Lower leg skin (tissue), 4 donors: ENCODE data around the gene TBC1D3H. TPM values are rescaled to one million over a fixed set of nuclear protein-coding genes. Genes with fewer than 3 reads are reported as not detected.
"Not testable (repeated sequence)": the region's sequence is repeated elsewhere in the genome, so short reads cannot be mapped to it uniquely, and the experiment has no call there.

Experiments used
- DNase-seq, 2 donors: peaks; one replicate each; pipeline ENCODE4 v3.0.0-alpha.2; 2019; ENCODE audit warnings: low spot score in 2 of 2
- H3K4me3 ChIP-seq: fragments of 200-600 bp; sonication (generic); 2 replicates; pipeline ENCODE4 v1.5.1; 2017; ENCODE audit warnings: mild to moderate bottlenecking, low read depth; ENCODE audit not compliant: poor library complexity, severe bottlenecking
- WGBS, 2 donors: methylation state at CpG; one replicate each; pipeline ENCODE4 v1.1.5; 2018; 5-methylcytosine and 5-hydroxymethylcytosine counted together
- intact Hi-C: fragments of 100-400 bp; cut with DNase I; formaldehyde crosslinking; loops from one replicate; pipeline ENCODE4 v1.15.0; 2023; ENCODE audit warnings: low total_unique reads
- total RNA-seq, 4 donors: library from RNA; depleted of rRNA; stranded (reverse); fragments of >200 nt; gene quantifications; one replicate each; pipeline ENCODE4 v1.1.0, GENCODE V29; 2016

TBC1D3H gene
- total RNA-seq: not detected

- H3K4me3 ChIP-seq, intact Hi-C loops: not testable (repeated sequence)
- peak in 1 of 2 donors; percentile 80 for DNase-seq
- 66 to 77% methylated on average over 14 to 15 of the region's 19 CpGs for WGBS, 2 donors
Measured at GRCh38 chr17:36388385-36389245, at the start of gene TBC1D3H. TBC1D3H (minus strand) TSS chr17:36388435; CDS start chr17:36386895, 1,540 bp downstream.

DNA sequence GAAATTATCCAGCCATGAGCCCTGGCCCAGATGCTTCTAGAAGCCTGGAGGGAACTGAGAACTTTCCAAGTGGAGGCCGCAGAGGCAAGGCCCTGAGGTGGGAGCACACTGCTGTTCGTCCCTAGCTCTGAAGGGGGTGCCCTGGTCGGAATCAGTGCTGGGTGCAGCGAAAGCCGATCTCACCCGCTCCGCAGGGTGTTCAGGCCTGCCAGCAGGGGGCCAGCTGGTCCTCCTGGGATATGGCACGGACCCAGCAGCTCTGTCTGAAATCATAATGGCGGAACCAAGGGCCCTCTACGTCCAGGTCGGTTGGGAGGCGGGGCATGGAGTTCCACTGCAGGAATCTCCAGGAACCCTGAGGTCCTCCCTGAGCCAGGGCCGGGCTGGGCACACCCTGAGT, 40.7 kb upstream of the TBC1D3H start:
- H3K4me3 ChIP-seq, DNase-seq, intact Hi-C loops: not testable (repeated sequence)
- no CpG with 5 or more reads among the region's 13 CpGs for WGBS, 2 donors

- 100% methylated on average over 1 of the region's 2 CpGs; no CpG with 5 or more reads in 1 of the 2 donors for WGBS, 2 donors
- H3K4me3 ChIP-seq, DNase-seq, intact Hi-C loops: not testable (repeated sequence)
Measured at GRCh38 chr17:36415180-36415941, 27.1 kb upstream of the TBC1D3H start.

GRCh38 chr17:36390943-36391645, 2.9 kb upstream of the TBC1D3H start:
- intact Hi-C loops, H3K4me3 ChIP-seq, DNase-seq: not testable (repeated sequence)
- 75% methylated on average over 1 of the region's 9 CpGs; no CpG with 5 or more reads in 1 of the 2 donors for WGBS, 2 donors

- H3K4me3 ChIP-seq, DNase-seq, intact Hi-C loops: not testable (repeated sequence)
- no CpG with 5 or more reads among the region's 7 CpGs for WGBS, 2 donors
Measured at GRCh38 chr17:36375938-36376337, 12.3 kb downstream of the TBC1D3H start.

GRCh38 chr17:36362496-36362895, 25.7 kb downstream of the TBC1D3H start:
- 78 to 95% methylated on average over 2 to 3 of the region's 6 CpGs for WGBS, 2 donors
- H3K4me3 ChIP-seq, intact Hi-C loops, DNase-seq: not testable (repeated sequence)

Other genes starting within 250 kb of the TBC1D3H start
- gene TBC1D3B, start 211.8 kb downstream of the TBC1D3H start, total RNA-seq: 1 to 10 TPM in 3 of 4 donors, under 1 TPM in 1; 0.76 to 9.4 (median 5.8) TPM
- not detected for gene CCL3L1, start 191.7 kb downstream of the TBC1D3H start, total RNA-seq
- gene CCL4L2, start 177.4 kb downstream of the TBC1D3H start, total RNA-seq: 1 to 10 TPM in 1 of 4 donors, not detected in 3; 1.1 TPM
- gene TBC1D3I, start 123.9 kb downstream of the TBC1D3H start, total RNA-seq: 1 to 10 TPM in 1 of 4 donors, under 1 TPM in 1, not detected in 2; 0.34 to 1.5 TPM
- 1 to 10 TPM in 1 of 4 donors, not detected in 3; 3.6 TPM for gene TBC1D3G, start 64.6 kb downstream of the TBC1D3H start, total RNA-seq
- 10 to 100 TPM; 29.6 to 56.7 (median 35.2) TPM for gene ZNHIT3, start 98.2 kb upstream of the TBC1D3H start, total RNA-seq
- 100 to 1,000 TPM in 1 of 4 donors, 10 to 100 TPM in 3; 70.5 to 167 (median 88.1) TPM for gene MYO19, start 146.4 kb upstream of the TBC1D3H start, total RNA-seq
- gene PIGW, start 146.6 kb upstream of the TBC1D3H start, total RNA-seq: 1 to 10 TPM; 4.3 to 9.0 (median 6.9) TPM
- 10 to 100 TPM; 38.2 to 79.6 (median 55.0) TPM for gene GGNBP2, start 156.5 kb upstream of the TBC1D3H start, total RNA-seq
- gene DHRS11, start 203.4 kb upstream of the TBC1D3H start, total RNA-seq: 10 to 100 TPM; 11.3 to 21.1 (median 14.9) TPM
- gene MRM1, start 213.1 kb upstream of the TBC1D3H start, total RNA-seq: 1 to 10 TPM; 5.1 to 8.9 (median 5.9) TPM